Activated T-helper 1 cell treated with Interleukin-2 at 50 U/mL for 16 hours (primary cell): ENCODE measurements around the gene SYPL1.

Experiments
- DNase-seq: peaks from one replicate; pipeline ENCODE4 v3.0.0-alpha.2; 2020; ENCODE audit warnings: low read depth

The SYPL1 gene

DNA sequence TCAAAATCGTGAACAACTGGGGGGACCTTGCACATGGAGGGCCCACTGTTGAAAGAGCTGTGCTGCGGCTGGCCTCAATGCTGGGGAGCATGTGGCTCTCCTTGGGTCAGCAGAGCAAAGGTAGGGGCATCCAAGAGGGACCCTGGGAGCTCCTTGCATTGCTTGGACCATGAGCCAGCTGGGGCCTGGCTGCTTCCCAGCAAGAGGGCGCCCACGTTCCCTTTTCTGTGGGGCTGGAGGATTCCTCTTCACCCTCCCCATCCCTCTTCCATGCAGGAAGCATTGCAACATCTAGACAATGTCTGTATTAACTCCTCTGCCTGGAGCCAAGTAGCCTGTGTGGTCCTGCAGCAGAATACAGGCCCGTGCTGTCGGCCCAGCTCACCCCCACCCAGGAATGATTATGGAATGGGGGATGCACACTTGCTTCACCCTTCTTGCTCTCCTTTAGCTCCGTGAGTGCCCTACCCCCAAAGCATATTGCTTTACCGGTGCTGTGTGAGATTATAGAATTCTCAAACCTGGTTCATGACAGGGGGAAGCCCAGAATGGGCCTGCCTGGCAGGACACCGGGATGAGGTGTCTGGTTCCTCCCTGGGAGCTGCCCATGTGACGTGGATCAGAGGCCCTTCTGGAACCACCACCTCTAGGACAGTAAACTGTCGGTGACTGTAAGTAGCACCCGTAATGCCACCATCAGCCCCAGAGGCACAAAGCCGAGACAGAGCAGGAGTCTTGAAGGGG lies 61.9 kb downstream of the SYPL1 start:
- no peak for DNase-seq

DNA sequence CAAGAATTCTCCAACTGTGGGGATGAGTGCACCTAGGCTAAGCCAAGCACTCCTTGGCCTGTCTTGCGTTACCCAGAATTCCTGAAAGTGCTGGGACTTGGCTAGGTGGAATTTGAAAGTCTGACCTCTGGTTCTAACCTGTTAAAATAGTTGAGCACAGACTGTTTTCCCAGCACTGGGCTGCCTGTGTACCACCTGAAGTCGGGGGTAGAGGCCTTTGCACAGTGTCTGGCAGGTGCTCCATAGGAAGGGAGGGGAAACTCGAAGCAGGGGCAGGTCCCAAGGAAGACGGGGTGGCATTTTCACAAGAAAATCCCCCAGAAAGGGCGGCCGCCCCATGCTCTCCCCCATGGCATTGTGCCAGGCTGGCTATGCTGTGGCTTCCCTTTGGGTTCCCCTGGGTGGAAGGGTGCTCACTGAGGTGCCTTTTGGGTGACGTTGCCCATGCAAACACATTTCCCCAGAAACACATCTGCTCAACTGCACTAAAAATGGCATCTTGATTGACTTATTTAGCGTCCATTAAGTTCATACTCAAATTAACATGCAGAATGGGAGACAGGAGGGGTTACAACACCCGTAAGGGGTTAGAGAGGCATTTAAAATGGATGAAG lies 62.9 kb downstream of the SYPL1 start:
- DNase-seq = no peak

GRCh38 chr7:106048706-106049020 lies 63.4 kb downstream of the SYPL1 start:
- DNase-seq = no peak

DNA sequence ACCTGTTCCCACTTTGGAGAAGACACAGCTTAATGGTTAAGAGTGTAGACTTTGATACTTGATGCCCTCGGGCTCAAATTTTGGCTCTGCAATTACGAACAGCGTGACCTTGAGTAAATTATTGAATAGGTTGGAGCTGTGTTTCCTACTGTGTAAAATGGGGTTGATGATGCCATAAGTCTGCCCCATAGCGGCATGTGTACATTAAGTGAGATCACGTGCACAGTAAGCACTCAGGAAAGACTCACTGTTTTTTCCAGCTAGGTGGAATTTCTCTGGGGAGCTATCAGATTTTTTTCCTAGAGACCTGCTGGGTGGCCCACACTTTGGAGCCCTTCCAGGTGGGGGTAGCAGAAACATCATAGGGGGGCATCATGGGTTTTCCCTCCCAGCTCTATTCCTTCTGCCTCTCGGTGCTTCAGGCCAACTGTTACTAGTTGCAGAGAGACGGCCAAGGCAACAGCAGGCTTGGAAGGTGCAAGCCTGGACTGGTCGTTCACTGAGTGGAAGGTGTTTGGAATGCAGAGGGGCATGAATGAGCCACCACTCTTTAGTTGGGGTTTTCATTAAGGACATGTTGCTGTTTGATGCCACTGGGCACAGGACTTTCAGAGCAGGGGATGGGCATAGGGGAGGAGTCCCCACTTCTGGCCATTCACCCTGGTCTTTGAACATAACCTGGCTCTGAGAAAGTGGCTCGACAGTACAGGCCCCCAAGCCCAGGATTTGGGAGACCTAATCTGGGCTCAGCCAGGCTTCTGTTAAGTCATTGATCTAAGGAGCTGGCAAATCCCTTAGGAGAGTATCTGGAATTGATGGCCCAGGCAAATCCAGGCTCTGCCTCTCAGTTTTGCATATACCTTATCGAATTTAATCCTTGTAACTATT lies 64.0 kb downstream of the SYPL1 start:
- no peak for DNase-seq

DNA sequence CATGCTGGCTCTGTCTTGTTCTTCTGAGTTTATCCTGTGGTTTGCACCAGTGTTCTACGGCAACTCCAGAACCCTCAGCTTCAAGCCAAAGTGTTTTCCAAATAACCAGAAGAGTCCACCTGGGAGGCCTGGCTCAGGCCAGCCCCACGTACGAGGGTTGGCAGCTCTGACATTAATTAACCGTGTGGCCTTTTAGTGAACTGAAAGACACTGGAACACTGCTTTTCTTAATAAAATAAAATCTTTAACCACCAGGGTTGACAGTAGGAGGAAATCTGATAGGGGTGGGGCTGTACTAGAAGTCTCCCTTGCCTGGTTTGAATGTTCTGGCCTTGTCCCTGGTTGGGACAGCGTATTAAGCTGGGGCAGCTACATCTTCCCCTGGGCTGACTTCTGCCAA lies 64.9 kb downstream of the SYPL1 start:
- DNase-seq = no peak

GRCh38 chr7:106045586-106045985 lies 66.5 kb downstream of the SYPL1 start:
- no peak for DNase-seq

DNA sequence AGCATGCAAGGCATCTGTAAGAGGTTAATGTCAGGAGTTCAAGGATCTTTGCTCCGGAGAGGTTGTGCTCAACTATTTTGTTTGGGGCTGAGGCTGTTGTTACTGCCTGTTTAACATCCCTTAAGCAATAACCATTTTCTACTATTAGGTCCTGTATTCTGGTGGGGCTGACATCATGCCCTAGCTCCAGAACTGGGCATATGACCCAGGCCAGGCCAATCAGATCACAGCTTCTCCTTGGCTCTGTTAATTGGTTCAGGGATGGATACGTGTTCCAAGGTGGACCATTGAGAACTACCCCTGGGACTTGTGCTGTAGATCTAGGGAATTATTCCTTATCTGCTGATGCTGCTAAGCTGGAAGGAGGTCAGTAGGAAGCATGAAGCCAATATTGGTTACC lies 67.0 kb downstream of the SYPL1 start:
- DNase-seq = no peak

GRCh38 chr7:106042196-106042611 lies 69.9 kb downstream of the SYPL1 start:
- no peak for DNase-seq

GRCh38 chr7:106041140-106041717 lies 70.9 kb downstream of the SYPL1 start:
- no peak for DNase-seq
